ENCODE measurements around the gene CREB5.

- TF ChIP-seq POLR2AphosphoS5 (IDR thresholded peaks at IDR 0.05) (no peak), CTCF (IDR thresholded peaks at IDR 0.05) (no peak), EP300 (IDR thresholded peaks at IDR 0.05) (no peak)
Observed at GRCh38 chr7:28744951-28745350, 332.6 kb downstream of the CREB5 start.

Data from esophagus muscularis mucosa (tissue), 4 donors.